Mucosa of descending colon (tissue), 3 donors: ENCODE measurements around the gene AGBL2. TPM values are rescaled to one million over a fixed set of nuclear protein-coding genes. Genes with fewer than 3 reads are reported as not detected.
A peak's percentile ranks its signal among the peaks of the same experiment; 100 is the strongest.

Experiments used
- ATAC-seq: fragments of 200-7000 bp; cut with Tn5 transposase; one replicate; pipeline ENCODE4 v1.9.1; 2020; ENCODE audit warnings: mild to moderate bottlenecking, moderate library complexity
- DNase-seq, 3 donors: peaks; one replicate each; pipeline ENCODE4 v3.0.0-alpha.2; 2020
- H3K36me3 ChIP-seq: fragments of 200-600 bp; one replicate; pipeline ENCODE4 v1.8.0; 2021; ENCODE audit warnings: low read depth, mild to moderate bottlenecking
- H3K4me1 ChIP-seq: fragments of 200-600 bp; one replicate; pipeline ENCODE4 v1.8.0; 2021; ENCODE audit warnings: low read depth, mild to moderate bottlenecking
- H3K4me3 ChIP-seq: fragments of 200-600 bp; one replicate; pipeline ENCODE4 v1.8.0; 2021; ENCODE audit warnings: mild to moderate bottlenecking
- H3K9me3 ChIP-seq: fragments of 200-600 bp; one replicate; pipeline ENCODE4 v1.8.0; 2021; ENCODE audit warnings: mild to moderate bottlenecking
- intact Hi-C, 2 donors: fragments of 100-400 bp; cut with DNase I in 1 of 2; cut with micrococcal nuclease in 1 of 2; formaldehyde crosslinking; loops; one replicate each; pipeline versions ENCODE4 v1.11.0 to v1.11.1; 2022; cut with DNase I, micrococcal nuclease
- total RNA-seq, 3 donors: library from RNA; stranded (reverse); fragmentation: NEBNext Ultra II Directional in 2 of 3; extraction: Animal tissue kit (Norgen Biotek cat#: 25700) in 2 of 3; gene quantifications; one replicate each; pipeline versions ENCODE4 v1.2.1 to v1.2.4, GENCODE V29; 2021 to 2023
- TF ChIP-seq, protein P1 (sequence below): fragments of 200-600 bp; IDR thresholded peaks from one replicate; pipeline ENCODE4 v1.8.0; 2022; ENCODE audit warnings: antibody characterized with exemption, mild to moderate bottlenecking
- donor health status: DM: no; HTN: no; CAD: no; lungs with moderate emphysema.
- donor health status: DM: no; HTN: no; CAD: no.
- donor health status: DM: no; HTN: yes; CAD: no.

AGBL2 gene
- total RNA-seq, 3 donors from 2014 or later = 1.6 to 7.4 (median 3.1) TPM

DNA sequence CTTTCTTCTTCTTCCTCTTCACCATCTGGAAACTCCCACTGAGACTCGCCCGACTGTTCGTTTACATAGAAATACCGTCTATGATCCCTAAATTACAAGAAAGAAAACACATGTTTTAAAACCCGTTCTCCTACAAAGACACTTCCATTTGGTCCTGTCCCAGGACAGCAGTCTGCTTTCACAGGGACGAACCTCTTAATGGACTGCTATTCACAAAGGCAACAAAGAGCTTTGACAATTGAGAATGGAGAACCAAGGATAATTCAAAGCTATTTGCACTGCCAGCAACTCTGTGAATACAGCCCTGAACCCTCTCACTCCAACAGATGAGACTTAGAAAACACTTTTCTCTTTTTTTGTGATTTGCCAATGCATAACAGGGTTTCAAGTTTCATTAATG, 16.3 kb upstream of the AGBL2 start:
- TF ChIP-seq, protein P1, sequence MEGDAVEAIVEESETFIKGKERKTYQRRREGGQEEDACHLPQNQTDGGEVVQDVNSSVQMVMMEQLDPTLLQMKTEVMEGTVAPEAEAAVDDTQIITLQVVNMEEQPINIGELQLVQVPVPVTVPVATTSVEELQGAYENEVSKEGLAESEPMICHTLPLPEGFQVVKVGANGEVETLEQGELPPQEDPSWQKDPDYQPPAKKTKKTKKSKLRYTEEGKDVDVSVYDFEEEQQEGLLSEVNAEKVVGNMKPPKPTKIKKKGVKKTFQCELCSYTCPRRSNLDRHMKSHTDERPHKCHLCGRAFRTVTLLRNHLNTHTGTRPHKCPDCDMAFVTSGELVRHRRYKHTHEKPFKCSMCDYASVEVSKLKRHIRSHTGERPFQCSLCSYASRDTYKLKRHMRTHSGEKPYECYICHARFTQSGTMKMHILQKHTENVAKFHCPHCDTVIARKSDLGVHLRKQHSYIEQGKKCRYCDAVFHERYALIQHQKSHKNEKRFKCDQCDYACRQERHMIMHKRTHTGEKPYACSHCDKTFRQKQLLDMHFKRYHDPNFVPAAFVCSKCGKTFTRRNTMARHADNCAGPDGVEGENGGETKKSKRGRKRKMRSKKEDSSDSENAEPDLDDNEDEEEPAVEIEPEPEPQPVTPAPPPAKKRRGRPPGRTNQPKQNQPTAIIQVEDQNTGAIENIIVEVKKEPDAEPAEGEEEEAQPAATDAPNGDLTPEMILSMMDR = no peak
- no peak for DNase-seq
- no peaks in the 10 kb centered on the region for H3K9me3 ChIP-seq

DNA sequence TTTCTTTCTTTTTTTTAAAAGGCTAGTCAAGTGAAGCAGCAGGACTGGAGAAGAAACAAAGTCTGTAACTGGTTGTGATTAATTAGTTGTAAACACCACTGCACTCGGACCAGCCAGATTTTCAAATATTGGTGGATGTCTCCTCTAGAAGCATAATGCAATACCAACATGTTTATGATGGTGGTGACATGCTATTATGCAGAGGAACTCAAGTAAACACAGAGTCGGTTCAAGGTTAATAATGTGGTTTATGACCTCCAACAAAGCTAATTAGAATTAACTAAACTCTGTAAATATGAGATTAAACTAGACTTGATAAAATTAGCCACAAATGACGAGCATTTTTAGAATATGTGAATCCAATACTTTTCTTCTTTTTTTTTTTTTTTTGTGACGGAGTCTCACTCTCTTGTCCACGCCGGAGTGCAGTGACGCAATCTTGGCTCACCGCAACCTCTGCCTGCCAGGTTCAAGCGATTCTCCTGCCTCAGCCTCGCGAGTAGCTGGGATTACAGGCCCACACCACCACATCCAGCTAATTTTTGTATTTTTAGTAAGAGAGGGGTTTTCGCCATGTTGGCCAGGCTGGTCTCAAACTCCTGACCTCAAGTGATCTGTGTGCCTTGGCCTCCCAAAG, 11.8 kb upstream of the AGBL2 start:
- intact Hi-C loops = no loop called here
- ATAC-seq (no peak), DNase-seq (no peak)
- Histone ChIP-seq H3K4me3 (no peak overlapping the region), H3K4me1 (peaks cover 11% of the 10 kb centered on the region), H3K9me3 (no peaks in the 10 kb centered on the region), H3K36me3 (peaks cover 6% of the 10 kb centered on the region)
- TF ChIP-seq, protein P1 = no peak

More for the DNA sequence above, 16.3 kb upstream of the AGBL2 start:
- Histone ChIP-seq H3K4me3 (no peak overlapping the region), H3K4me1 (no peaks in the 10 kb centered on the region), H3K36me3 (peaks cover 19% of the 10 kb centered on the region)
- intact Hi-C loops = no loop called here
- no peak for ATAC-seq

DNA sequence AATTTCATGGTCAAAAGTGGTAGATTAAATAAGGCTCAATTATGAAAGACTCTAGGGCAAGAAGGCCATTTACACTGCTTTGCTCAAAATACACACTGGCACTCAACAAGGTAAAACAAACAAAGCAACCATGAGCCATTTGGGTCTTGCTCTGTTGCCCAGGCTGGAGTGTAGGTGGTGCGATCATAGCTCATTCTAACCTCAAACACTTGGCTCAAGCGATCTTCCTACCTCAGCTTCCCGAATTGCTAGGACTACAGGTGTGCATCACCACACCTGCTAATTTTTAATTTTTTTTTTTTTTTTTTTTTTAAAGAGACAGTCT, 10.9 kb upstream of the AGBL2 start:
- intact Hi-C loops = no loop called here
- peaks cover 11% of the 10 kb centered on the region for H3K4me1 ChIP-seq
- H3K4me3 ChIP-seq = no peak overlapping the region
- H3K9me3 ChIP-seq = no peaks in the 10 kb centered on the region
- ATAC-seq (no peak), DNase-seq (no peak)
- TF ChIP-seq, protein P1 = no peak
- no peaks in the 10 kb centered on the region for H3K36me3 ChIP-seq

DNA sequence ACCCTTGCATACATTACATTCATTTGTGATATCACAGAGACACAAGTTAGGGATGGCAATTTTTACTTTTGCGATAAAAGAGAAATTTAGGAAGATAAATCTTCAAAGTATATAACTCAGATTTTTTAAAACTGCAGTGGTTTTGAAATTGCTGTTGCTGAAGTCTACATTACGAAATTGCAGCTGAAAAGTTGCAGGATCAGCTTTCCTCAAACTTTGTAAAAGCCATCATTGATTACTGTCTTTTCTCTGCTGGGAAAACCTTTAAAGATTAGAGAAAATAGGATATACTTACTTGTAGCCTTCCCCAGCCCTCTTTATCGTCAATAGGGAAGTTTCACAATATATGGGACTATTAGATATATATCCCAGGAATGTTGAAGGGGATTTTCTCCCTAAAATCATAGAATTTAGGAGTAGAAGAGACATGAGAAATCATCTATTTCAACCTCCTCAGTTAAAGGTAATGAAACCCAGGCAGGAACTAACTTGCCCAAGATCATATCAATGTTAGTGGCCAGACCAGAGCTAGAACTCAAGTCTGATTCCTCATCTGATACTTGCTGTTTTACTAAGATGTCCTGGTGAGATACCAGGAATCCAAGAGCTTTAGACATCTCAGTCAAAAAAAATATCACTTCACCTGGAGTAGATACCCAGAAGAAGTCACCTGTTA, 10.4 kb upstream of the AGBL2 start:
- TF ChIP-seq, protein P1 = no peak
- Histone ChIP-seq H3K4me3 (no peak overlapping the region), H3K36me3 (no peaks in the 10 kb centered on the region), H3K9me3 (no peaks in the 10 kb centered on the region), H3K4me1 (peaks cover 11% of the 10 kb centered on the region)
- DNase-seq = no peak
- intact Hi-C loops = no loop called here
- no peak for ATAC-seq

DNA sequence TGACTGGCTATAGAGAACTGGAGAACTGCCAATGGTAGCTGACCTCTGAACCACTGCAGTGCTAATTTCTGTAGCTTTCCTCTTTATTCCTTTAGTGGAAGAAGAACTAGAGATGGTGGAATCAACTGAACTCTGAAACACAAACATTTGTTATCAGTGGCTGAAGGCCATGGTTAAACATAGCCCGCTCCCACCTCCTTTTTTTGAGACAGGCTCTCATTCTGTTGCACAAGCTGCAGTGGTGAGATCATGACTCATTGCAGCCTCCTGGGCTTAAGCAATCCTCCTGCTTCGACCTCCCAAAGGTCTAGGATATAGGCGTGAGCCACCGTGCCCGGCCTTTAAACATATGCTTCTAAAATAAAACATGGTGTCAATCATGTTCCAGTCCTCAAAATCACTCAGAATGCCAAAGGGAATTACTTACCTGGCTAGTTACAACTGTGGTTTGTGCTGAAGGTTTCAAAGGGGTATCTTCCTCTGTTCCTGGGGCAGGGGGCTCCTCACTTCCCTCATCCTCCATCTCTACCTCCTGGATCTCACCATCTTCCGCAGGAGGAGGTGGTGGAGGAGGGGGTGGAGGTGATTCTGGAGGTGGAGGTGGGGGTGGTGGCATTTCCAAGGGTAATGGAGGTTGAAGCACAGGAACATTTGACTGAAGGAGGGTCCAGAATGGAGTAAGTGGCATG, 9.0 kb upstream of the AGBL2 start:
- ATAC-seq (peak; percentile 97), DNase-seq (peak in 2 of 3 donors; percentile 42 to 84)
- no peaks in the 10 kb centered on the region for H3K36me3 ChIP-seq
- TF ChIP-seq, protein P1 = no peak
- peaks cover 11% of the 10 kb centered on the region for H3K4me1 ChIP-seq
- H3K9me3 ChIP-seq = no peaks in the 10 kb centered on the region
- no peak overlapping the region for H3K4me3 ChIP-seq
- intact Hi-C loops = no loop called here
